GM12873 (cell line): ENCODE results near the gene RHOB.

Source experiments
- CTCF ChIP-seq: IDR thresholded peaks from 2 replicates; pipeline ENCODE4 v1.5.1; 2012; ENCODE audit warnings: low read depth, mild to moderate bottlenecking, moderate library complexity, low read length, control low read depth; ENCODE audit not compliant: insufficient read depth; ENCODE audit errors: missing control alignments

RHOB gene

GRCh38 chr2:20440001-20440560, 6.8 kb upstream of the RHOB start:
- TF ChIP-seq CTCF: no peak

GRCh38 chr2:20443276-20443920, 3.5 kb upstream of the RHOB start:
- TF ChIP-seq CTCF: peak; percentile 27

- no peak for TF ChIP-seq CTCF
Measured at GRCh38 chr2:20444101-20444992, 2.5 kb upstream of the RHOB start.

GRCh38 chr2:20444993-20445910, 1.6 kb upstream of the RHOB start:
- no peak for TF ChIP-seq CTCF

GRCh38 chr2:20446255-20446916, 488 bp upstream of the RHOB start:
- TF ChIP-seq CTCF: no peak

- peak; percentile 1 for TF ChIP-seq CTCF
Measured at GRCh38 chr2:20447437-20448245, 767 bp downstream of the RHOB start.
